ENCODE results near the gene RPS19BP1.

GRCh38 chr22:39565414-39565944 lies 32.9 kb upstream of the RPS19BP1 start:
- no peak for TF ChIP-seq CTCF (conservative IDR thresholded peaks at IDR 0.05; ENCODE audit: low read depth, low read length)
- TF ChIP-seq EZH2 (IDR thresholded peaks at IDR 0.05; ENCODE audit: borderline replicate concordance, low read depth, low read length, poor library complexity, severe bottlenecking) = no peak
